WTC11 (cell line): ENCODE results near the gene LY6G5B. TPM values are rescaled to one million over a fixed set of nuclear protein-coding genes. Genes with fewer than 3 reads are reported as not detected.

Source experiments
- ATAC-seq: fragments of 200-7000 bp; cut with Tn5 transposase; 2 replicates; pipeline ENCODE4 v1.10.0; 2021; ENCODE audit warnings: mild to moderate bottlenecking, moderate library complexity
- CTCF ChIA-PET: fragments of 300-600 bp; sonication (Branson Sonifier 250); formaldehyde crosslinking; loops from one replicate; lab custom pipeline; 2021; ENCODE audit warnings: antibody characterized with exemption; lab: Charles Lee
- POLR2A ChIA-PET: fragments of 350-600 bp; sonication (Branson Sonifier 250); formaldehyde crosslinking; loops from one replicate; lab custom pipeline; 2021; ENCODE audit warnings: antibody characterized with exemption; lab: Charles Lee
- DNase-seq: peaks from one replicate; pipeline ENCODE4 v3.0.0; 2021; ENCODE audit warnings: low spot score
- H3K27ac Mint-ChIP-seq: 2 replicates; pipeline ENCODE4 v1.8.0; 2021; ENCODE audit warnings: mixed read lengths
- H3K27me3 Mint-ChIP-seq: 2 replicates; pipeline ENCODE4 v1.8.0; 2021; ENCODE audit warnings: low read depth, mild to moderate bottlenecking, moderate library complexity, mixed read lengths
- H3K36me3 Mint-ChIP-seq: 2 replicates; pipeline ENCODE4 v1.8.0; 2021; ENCODE audit warnings: mixed read lengths
- H3K4me1 Mint-ChIP-seq: 2 replicates; pipeline ENCODE4 v1.8.0; 2022; ENCODE audit warnings: mixed read lengths
- H3K4me3 Mint-ChIP-seq: 2 replicates; pipeline ENCODE4 v1.8.0; 2021; ENCODE audit warnings: mild to moderate bottlenecking, moderate library complexity, mixed read lengths
- H3K9me3 Mint-ChIP-seq: 2 replicates; pipeline ENCODE4 v1.8.0; 2021; ENCODE audit warnings: mixed read lengths
- AFF4 ChIP-seq: sonication (generic); formaldehyde crosslinking; IDR thresholded peaks from 2 replicates; pipeline ENCODE4 v1.8.1; 2023; ENCODE audit warnings: mild to moderate bottlenecking, missing genetic modification reagents, borderline replicate concordance
- CBFB ChIP-seq: sonication (generic); formaldehyde crosslinking; IDR thresholded peaks from 2 replicates; pipeline ENCODE4 v1.8.1; 2022; ENCODE audit warnings: mild to moderate bottlenecking, low read depth, missing genetic modification reagents
- ETV6 ChIP-seq: sonication (generic); formaldehyde crosslinking; IDR thresholded peaks from 2 replicates; pipeline ENCODE4 v1.8.1; 2022; ENCODE audit warnings: mild to moderate bottlenecking, missing genetic modification reagents
- HMGXB4 ChIP-seq: sonication (generic); formaldehyde crosslinking; IDR thresholded peaks from 2 replicates; pipeline ENCODE4 v1.8.1; 2023; ENCODE audit warnings: mild to moderate bottlenecking, moderate library complexity, missing genetic modification reagents
- JAZF1 ChIP-seq: fragments of 250-450 bp; sonication (Bioruptor Pico); IDR thresholded peaks from 2 replicates; pipeline ENCODE4 v1.9.0; 2021; ENCODE audit warnings: moderate library complexity, mild to moderate bottlenecking, inconsistent platforms
- NFYB ChIP-seq: sonication (generic); formaldehyde crosslinking; conservative IDR thresholded peaks from 2 replicates; pipeline ENCODE4 v1.8.0; 2022; ENCODE audit warnings: low read depth, missing genetic modification reagents
- SMAD3 ChIP-seq: sonication (generic); formaldehyde crosslinking; IDR thresholded peaks from 2 replicates; pipeline ENCODE4 v1.8.0; 2022; ENCODE audit warnings: missing genetic modification reagents, mild to moderate bottlenecking, borderline replicate concordance
- TEAD4 ChIP-seq: sonication (generic); formaldehyde crosslinking; IDR thresholded peaks from 2 replicates; pipeline ENCODE4 v1.8.0; 2022; ENCODE audit warnings: mild to moderate bottlenecking, missing genetic modification reagents
- ZNF121 ChIP-seq: sonication (generic); formaldehyde crosslinking; IDR thresholded peaks from 2 replicates; pipeline ENCODE4 v1.8.0; 2023; ENCODE audit warnings: missing genetic modification reagents
- ZNF232 ChIP-seq: sonication (generic); formaldehyde crosslinking; IDR thresholded peaks from 2 replicates; pipeline ENCODE4 v1.8.0; 2022; ENCODE audit warnings: mild to moderate bottlenecking, missing genetic modification reagents
- total RNA-seq: library from RNA; stranded (reverse); gene quantifications from 3 replicates; pipeline ENCODE4 v1.2.3, GENCODE V29; 2021
- TF ChIP-seq, protein P1 (sequence below): sonication (generic); formaldehyde crosslinking; IDR thresholded peaks from 2 replicates; pipeline ENCODE4 v1.8.0; 2022; ENCODE audit warnings: mild to moderate bottlenecking, missing genetic modification reagents

LY6G5B gene
- total RNA-seq, 1 experiment from 2014 or later = 15.7 TPM

DNA sequence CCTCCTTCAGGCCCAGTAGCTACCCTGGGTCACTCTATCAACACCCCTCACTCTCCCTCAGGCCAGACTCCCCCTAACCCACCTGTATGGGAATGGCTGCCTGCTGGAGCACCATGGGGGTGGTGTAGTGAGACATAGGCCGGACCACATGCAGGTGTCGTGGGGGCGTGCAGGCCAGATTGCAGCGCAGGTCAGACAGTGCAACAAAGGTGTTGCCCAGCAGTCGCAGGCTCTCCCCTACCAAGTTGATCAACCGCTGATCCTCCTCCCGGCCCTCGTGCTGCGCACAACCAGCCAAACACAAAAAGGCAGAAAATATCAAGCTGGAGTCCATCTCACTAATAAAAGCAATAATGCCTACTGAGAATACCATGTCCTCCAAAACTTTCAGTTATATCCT is 24.5 kb upstream of the LY6G5B start (continued):
- TF ChIP-seq HMGXB4 = no peak

- Mint-ChIP-seq H3K9me3 (no peaks in the 10 kb centered on the region), H3K4me1 (peaks cover 20% of the 10 kb centered on the region)
- CTCF ChIA-PET = interaction anchor here (0.7 to 2.3 kb wide), 11 partner anchors 8 to 179 kb away, joined by 3 to 14 read pairs (median 4); partner anchors contain the start of genes ATP6V1G2, C6orf47 and GPANK1
- TF ChIP-seq, protein P1, sequence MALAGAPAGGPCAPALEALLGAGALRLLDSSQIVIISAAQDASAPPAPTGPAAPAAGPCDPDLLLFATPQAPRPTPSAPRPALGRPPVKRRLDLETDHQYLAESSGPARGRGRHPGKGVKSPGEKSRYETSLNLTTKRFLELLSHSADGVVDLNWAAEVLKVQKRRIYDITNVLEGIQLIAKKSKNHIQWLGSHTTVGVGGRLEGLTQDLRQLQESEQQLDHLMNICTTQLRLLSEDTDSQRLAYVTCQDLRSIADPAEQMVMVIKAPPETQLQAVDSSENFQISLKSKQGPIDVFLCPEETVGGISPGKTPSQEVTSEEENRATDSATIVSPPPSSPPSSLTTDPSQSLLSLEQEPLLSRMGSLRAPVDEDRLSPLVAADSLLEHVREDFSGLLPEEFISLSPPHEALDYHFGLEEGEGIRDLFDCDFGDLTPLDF (CRISPR knock-in tag) = no peak
- no peak for TF ChIP-seq SMAD3 (CRISPR knock-in tag)
- peak; percentile 5; the same call in 1 of the 2 replicates for TF ChIP-seq NFYB (CRISPR knock-in tag)
- no peak for TF ChIP-seq ZNF232 (CRISPR knock-in tag)
- no peak for TF ChIP-seq JAZF1
- TF ChIP-seq, all 79 proteins: peak for 1
- Mint-ChIP-seq H3K4me3 (peak overlapping the region; percentile 91), H3K27me3 (no peaks in the 10 kb centered on the region), H3K36me3 (peaks cover 39% of the 10 kb centered on the region), H3K27ac (peak overlapping the region; percentile 100)
- DNase-seq = peak; percentile 67
- ATAC-seq = peak; percentile 57
- POLR2A ChIA-PET = interaction anchor here (0.8 to 2.1 kb wide), 12 partner anchors 9 to 176 kb away, joined by 3 to 11 read pairs (median 4); partner anchors contain the start of genes C6orf47, CLIC1, DDAH2 and DDX39B
Measured at GRCh38 chr6:31651602-31652191, 18.1 kb upstream of the LY6G5B start.

DNA sequence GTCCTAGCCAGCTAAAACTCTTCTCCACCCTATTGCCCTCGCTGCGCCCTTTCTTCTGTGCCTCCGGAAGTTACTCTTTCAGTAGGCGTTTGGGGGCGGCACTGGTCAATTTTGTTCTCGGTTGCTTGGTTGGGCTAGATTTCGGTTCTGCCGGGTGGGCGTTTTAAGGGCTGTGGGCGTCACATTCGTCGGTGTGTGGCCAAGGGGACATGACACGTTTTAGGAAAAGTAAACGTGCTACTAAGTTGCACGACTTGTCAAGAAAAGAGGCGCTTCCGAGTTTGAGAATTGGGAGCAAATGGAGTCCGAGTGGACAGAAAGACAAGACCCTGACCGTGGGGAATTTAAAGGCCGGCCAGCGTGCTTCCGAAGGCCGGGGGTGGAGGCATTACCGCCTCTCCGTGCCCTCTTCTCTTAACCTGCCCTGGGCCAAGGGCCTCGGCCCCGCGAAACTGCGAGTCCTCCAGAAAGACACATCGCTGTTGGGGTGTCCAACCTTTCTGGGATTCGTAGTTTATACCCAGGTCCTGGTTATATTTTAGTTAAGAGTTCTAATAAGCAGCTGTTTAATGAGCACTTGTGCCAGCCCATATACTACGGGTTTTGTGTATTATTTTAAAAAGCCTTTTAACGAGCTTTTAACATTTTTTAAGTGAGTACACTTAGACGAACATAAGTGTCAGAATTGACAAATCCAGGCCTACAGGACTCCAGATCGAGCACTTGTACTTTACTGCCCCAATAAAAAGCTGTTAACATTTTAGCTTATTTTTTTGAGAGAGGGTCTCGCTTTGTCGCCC is 16.7 kb upstream of the LY6G5B start:
- ATAC-seq = peak; percentile 79
- no peaks in the 10 kb centered on the region for H3K9me3 Mint-ChIP-seq
- H3K4me3 Mint-ChIP-seq = peak overlapping the region; percentile 91
- no peak for TF ChIP-seq TEAD4 (CRISPR knock-in tag)
- TF ChIP-seq ETV6 = peak; percentile 10; the same call in 1 of the 2 replicates
- TF ChIP-seq CBFB (CRISPR knock-in tag) = no peak
- no peak for TF ChIP-seq ZNF121 (CRISPR knock-in tag)
- no peak for TF ChIP-seq AFF4 (CRISPR knock-in tag)
- ChIA-PET POLR2A (interaction anchor here (0.6 to 2.1 kb wide), 11 partner anchors 8 to 210 kb away, joined by 3 to 11 read pairs (median 4); partner anchors contain the start of genes ATP6V1G2, C6orf47, DDAH2 and DDX39B), CTCF (interaction anchor here (0.6 to 2.3 kb wide), 8 partner anchors 8 to 210 kb away, joined by 3 to 14 read pairs (median 5); partner anchors contain the start of genes C6orf47, GPANK1 and NEU1)
- H3K36me3 Mint-ChIP-seq = peaks cover 26% of the 10 kb centered on the region
- peak; percentile 81 for DNase-seq
- H3K4me1 Mint-ChIP-seq = peaks cover 20% of the 10 kb centered on the region
- peak overlapping the region; percentile 100 for H3K27ac Mint-ChIP-seq
- H3K27me3 Mint-ChIP-seq = no peaks in the 10 kb centered on the region
